HepG2 (cell line): ENCODE data around the gene CD58. TPM values are rescaled to one million over a fixed set of nuclear protein-coding genes. Genes with fewer than 3 reads are reported as not detected.

ENCODE experiments used
- AGO1 ChIP-seq: fragments of 200-400 bp; formaldehyde crosslinking; IDR thresholded peaks from 2 replicates; pipeline ENCODE4 v1.6.1; 2017; ENCODE audit warnings: mild to moderate bottlenecking, low read depth, low read length, moderate library complexity; ENCODE audit not compliant: poor library complexity, severe bottlenecking
- DMAP1 ChIP-seq: IDR thresholded peaks from 2 replicates; pipeline ENCODE4 v1.6.1; 2016
- ETV6 ChIP-seq: sonication (generic); formaldehyde crosslinking; conservative IDR thresholded peaks from 2 replicates; pipeline ENCODE4 v1.4.0; 2020; ENCODE audit warnings: missing genetic modification reagents
- FOXK1 ChIP-seq: sonication (generic); formaldehyde crosslinking; IDR thresholded peaks from 2 replicates; pipeline ENCODE4 v1.4.0; 2020; ENCODE audit warnings: low read depth, missing genetic modification reagents, borderline replicate concordance
- PHF21A ChIP-seq: sonication (generic); formaldehyde crosslinking; IDR thresholded peaks from 2 replicates; pipeline ENCODE4 v1.5.0; 2020; ENCODE audit warnings: mild to moderate bottlenecking, missing genetic modification reagents
- PHF8 ChIP-seq: sonication (generic); formaldehyde crosslinking; IDR thresholded peaks from 2 replicates; pipeline ENCODE4 v1.5.0; 2020; ENCODE audit warnings: missing genetic modification reagents
- POGK ChIP-seq: sonication (generic); formaldehyde crosslinking; conservative IDR thresholded peaks from 2 replicates; pipeline ENCODE4 v1.8.0; 2022; ENCODE audit warnings: mild to moderate bottlenecking, moderate library complexity, missing genetic modification reagents
- REST ChIP-seq, 2 experiments: IDR thresholded peaks; 2 replicates each; pipeline ENCODE4 v1.6.1; 2011 to 2012; ENCODE audit warnings: low read length in 2 of 2, borderline replicate concordance in 1 of 2, low read depth in 1 of 2, mild to moderate bottlenecking in 1 of 2, moderate library complexity in 1 of 2
- RXRB ChIP-seq: IDR thresholded peaks from 2 replicates; pipeline ENCODE4 v1.6.1; 2016; ENCODE audit warnings: borderline replicate concordance, missing genetic modification reagents, missing compliant biosample characterization
- SOX6 ChIP-seq, 2 experiments: fragments of 450-650 bp in 1 of 2; sonication (generic) in 1 of 2; formaldehyde crosslinking in 1 of 2; IDR thresholded peaks; 2 replicates each; pipeline versions ENCODE4 v1.4.0 to v1.6.1; 2017 to 2020; ENCODE audit warnings: antibody characterized with exemption in 1 of 2, mild to moderate bottlenecking in 1 of 2, missing genetic modification reagents in 1 of 2
- UBTF ChIP-seq: sonication (generic); formaldehyde crosslinking; IDR thresholded peaks from 2 replicates; pipeline ENCODE4 v1.4.0; 2020; ENCODE audit warnings: mild to moderate bottlenecking, missing genetic modification reagents
- ZNF121 ChIP-seq: sonication (generic); formaldehyde crosslinking; IDR thresholded peaks from 2 replicates; pipeline ENCODE4 v1.5.0; 2020; ENCODE audit warnings: mild to moderate bottlenecking, missing genetic modification reagents
- ZNF232 ChIP-seq: sonication (generic); formaldehyde crosslinking; IDR thresholded peaks from 2 replicates; pipeline ENCODE4 v1.4.0; 2020; ENCODE audit warnings: missing genetic modification reagents, borderline replicate concordance
- ZNF572 ChIP-seq: sonication (generic); formaldehyde crosslinking; IDR thresholded peaks from 2 replicates; pipeline ENCODE4 v1.5.1; 2020; ENCODE audit warnings: mild to moderate bottlenecking, missing genetic modification reagents
- ZNF614 ChIP-seq: IDR thresholded peaks from 2 replicates; pipeline ENCODE4 v1.6.1; 2018; ENCODE audit warnings: missing biosample characterization, missing genetic modification reagents, inconsistent platforms, borderline replicate concordance
- ZNF724P ChIP-seq: sonication (generic); formaldehyde crosslinking; IDR thresholded peaks from 2 replicates; pipeline ENCODE4 v1.8.0; 2022; ENCODE audit warnings: missing genetic modification reagents, borderline replicate concordance
- ZNF850 ChIP-seq: sonication (generic); formaldehyde crosslinking; conservative IDR thresholded peaks from 2 replicates; pipeline ENCODE4 v1.9.0; 2021; ENCODE audit warnings: mild to moderate bottlenecking, missing genetic modification reagents
- ZNF879 ChIP-seq: sonication (generic); formaldehyde crosslinking; IDR thresholded peaks from 2 replicates; pipeline ENCODE4 v1.8.1; 2023; ENCODE audit warnings: missing genetic modification reagents
- ZNF883 ChIP-seq: sonication (generic); formaldehyde crosslinking; IDR thresholded peaks from 2 replicates; pipeline ENCODE4 v1.5.1; 2020; ENCODE audit warnings: mild to moderate bottlenecking, missing genetic modification reagents; ENCODE audit errors: not compliant biosample characterization
- polyA plus RNA-seq, 8 experiments: library from polyadenylated mRNA; depleted of rRNA in 3 of 8; stranded (reverse) in 7 of 8; unstranded in 1 of 8; fragments of >200 nt; fragmentation: Illumina TruSeq in 4 of 8; extraction: Trizol in 4 of 8; gene quantifications; 2 replicates each; pipeline versions ENCODE4 v1.2.1 to v1.2.3, GENCODE V29; 2011 to 2016; ENCODE audit warnings: low read depth in 4 of 8, missing spikeins in 1 of 8, mixed read lengths in 1 of 8; ENCODE audit not compliant: insufficient read depth in 1 of 8
- total RNA-seq, 5 experiments: library from RNA; depleted of rRNA; stranded (reverse); fragments of >200 nt; fragmentation: Illumina TruSeq; extraction: Trizol; gene quantifications; 2 replicates each; pipeline ENCODE4 v1.2.3, GENCODE V29; 2016; ENCODE audit warnings: low read depth in 1 of 5

CD58 gene
- total and polyA plus RNA-seq, 2 of the 13 experiments (the other 11 are each of a cell fraction or from before 2014, with no cell fraction given): 9.4 to 13.5 TPM

GRCh38 chr1:116465845-116466685, 104.8 kb downstream of the CD58 start (continued):
- 0 out of 2 replicates have a peak, but pooled peaks have one; percentile 52 for TF ChIP-seq POGK (CRISPR knock-in tag)
- TF ChIP-seq AGO1: no peak
- no peak for TF ChIP-seq ZNF883 (CRISPR knock-in tag)
- TF ChIP-seq ZNF879: no peak
- TF ChIP-seq ZNF614 (CRISPR knock-in tag): peak; percentile 61; the same call in 1 of the 2 replicates
- TF ChIP-seq RXRB: peak; percentile 85
- TF ChIP-seq DMAP1: 0 out of 2 replicates have a peak, but pooled peaks have one; percentile 55
- no peak for TF ChIP-seq ETV6 (CRISPR knock-in tag)
- TF ChIP-seq ZNF232: peak; percentile 84; the same call in 1 of the 2 replicates
- TF ChIP-seq UBTF (CRISPR knock-in tag): peak; percentile 72
- TF ChIP-seq REST (IDR thresholded peaks at IDR 0.05; ENCODE audit: borderline replicate concordance in 1 of 2, low read depth in 1 of 2, low read length in 2 of 2): peak in 1 of 2 experiments; percentile 60; a peak in 1 of 4 replicates
- TF ChIP-seq ZNF724P (CRISPR knock-in tag): peak; percentile 64; the same call in 1 of the 2 replicates
- no peak for TF ChIP-seq ZNF121
- TF ChIP-seq PHF8: peak; percentile 70
- TF ChIP-seq PHF21A (CRISPR knock-in tag): peak; percentile 95; the same call in 1 of the 2 replicates
- TF ChIP-seq FOXK1: peak; percentile 94
- TF ChIP-seq SOX6 (IDR thresholded peaks at IDR 0.05): no peak
- TF ChIP-seq SOX6 (CRISPR knock-in tag; IDR thresholded peaks at IDR 0.05): peak; percentile 88
- no peak for TF ChIP-seq ZNF572
- no peak for TF ChIP-seq ZNF850 (CRISPR knock-in tag)
